HG03558 (cell line): ENCODE data around the gene MEST.
"Not testable (repeated sequence)": the region's sequence is repeated elsewhere in the genome, so short reads cannot be mapped to it uniquely, and the experiment has no call there.

Source experiments
- ATAC-seq: cut with Tn5 transposase; IDR thresholded peaks from one replicate; pipeline ENCODE4 v1.9.1; 2021; ENCODE audit warnings: moderate number of reproducible peaks; ENCODE audit not compliant: unreplicated experiment; ENCODE audit errors: extremely low read depth

The MEST gene

GRCh38 chr7:130515315-130516040 lies 23.6 kb downstream of the MEST start:
- ATAC-seq, result no peak

GRCh38 chr7:130521258-130521951 lies 29.5 kb downstream of the MEST start:
- no peak for ATAC-seq

DNA sequence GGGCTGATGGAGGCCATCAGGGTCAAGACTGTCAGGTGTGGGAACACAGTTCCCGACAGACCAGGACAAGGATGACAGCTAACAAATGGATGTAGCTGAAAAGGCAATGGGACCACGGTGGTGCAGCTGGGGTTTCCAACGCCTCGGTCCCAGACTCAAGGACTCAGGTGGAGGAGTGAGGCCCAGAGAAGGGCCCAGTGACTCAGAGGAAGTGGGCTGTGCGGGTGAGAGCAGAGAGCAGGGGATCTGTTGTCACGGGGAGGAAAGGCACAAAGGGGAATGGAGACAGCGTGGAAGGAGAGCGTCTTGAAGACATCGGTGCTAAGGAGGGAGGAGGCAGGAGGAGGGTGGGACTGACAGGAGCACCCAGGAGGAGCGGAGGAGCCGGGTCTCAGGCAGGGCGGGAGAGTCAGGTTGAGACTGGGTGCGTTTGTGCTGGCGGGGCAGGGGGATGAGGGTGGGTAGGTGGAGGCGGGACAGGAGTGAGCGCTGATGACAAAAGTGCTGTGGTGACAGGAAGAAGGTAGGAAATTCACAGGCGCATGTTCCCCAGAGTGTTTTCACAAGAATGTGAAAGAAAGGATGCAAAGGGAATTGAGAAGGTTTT lies 31.7 kb downstream of the MEST start:
- not testable (repeated sequence) for ATAC-seq

DNA sequence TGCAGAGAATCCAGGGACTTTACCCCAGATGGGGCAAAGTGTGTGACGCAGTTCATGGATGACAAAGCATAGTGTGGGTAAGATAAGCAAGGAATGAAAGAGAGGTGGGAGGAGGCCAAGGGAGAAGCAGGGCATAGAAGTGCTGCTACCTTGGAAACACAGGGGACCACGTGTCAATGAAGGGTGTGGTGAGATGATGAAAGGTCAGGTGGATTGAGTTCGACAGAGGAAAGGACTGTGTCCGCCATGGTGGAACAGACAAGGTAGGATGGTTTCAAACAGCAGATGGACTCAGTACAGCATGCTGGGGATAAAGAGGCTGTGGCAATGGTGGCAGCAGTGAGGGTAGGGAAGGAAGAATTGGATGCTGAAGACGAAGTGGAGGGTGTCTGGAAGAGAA lies 32.7 kb downstream of the MEST start:
- no peak for ATAC-seq

DNA sequence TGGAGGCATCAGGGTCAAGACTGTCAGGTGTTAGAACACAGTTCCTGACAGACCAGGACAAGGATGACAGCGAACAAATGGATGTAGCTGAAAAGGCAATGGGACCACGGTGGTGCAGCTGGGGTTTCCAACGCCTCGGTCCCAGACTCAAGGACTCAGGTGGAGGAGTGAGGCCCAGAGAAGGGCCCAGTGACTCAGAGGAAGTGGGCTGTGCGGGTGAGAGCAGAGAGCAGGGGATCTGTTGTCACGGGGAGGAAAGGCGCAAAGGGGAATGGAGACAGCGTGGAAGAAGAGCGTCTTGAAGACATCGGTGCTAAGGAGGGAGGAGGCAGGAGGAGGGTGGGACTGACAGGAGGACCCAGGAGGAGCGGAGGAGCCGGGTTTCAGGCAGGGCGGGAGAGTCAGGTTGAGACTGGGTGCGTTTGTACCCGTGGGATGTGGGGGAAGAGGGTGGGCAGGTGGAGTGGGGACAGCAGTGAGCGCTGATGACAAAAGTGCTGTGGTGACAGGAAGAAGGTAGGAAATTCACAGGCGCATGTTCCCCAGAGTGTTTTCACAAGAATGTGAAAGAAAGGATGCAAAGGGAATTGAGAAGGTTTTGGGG lies 36.0 kb downstream of the MEST start:
- not testable (repeated sequence) for ATAC-seq

DNA sequence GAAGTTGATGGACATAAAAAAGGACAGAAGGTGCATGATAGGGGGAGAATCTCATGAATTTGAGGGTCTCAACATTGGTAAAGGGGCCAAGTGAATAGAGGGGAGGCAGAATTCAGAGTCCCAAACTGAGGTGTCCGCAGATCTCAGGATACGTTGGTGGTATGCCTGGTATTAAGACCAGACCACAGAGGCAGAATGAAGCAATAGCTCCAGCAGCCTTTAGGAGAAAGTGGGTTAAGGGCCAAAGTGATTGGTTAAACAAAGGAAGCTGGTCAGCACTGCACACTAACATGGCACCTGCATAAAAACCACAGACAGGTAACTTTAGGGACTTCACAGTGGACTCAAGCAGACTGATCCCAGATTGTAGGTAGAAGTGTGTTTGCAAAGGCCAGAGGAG lies 37.5 kb downstream of the MEST start:
- ATAC-seq, result no peak

- not testable (repeated sequence) for ATAC-seq
Measured at GRCh38 chr7:130537894-130538293, 46.0 kb downstream of the MEST start.

- not testable (repeated sequence) for ATAC-seq
Measured at GRCh38 chr7:130541287-130541686, 49.4 kb downstream of the MEST start.

DNA sequence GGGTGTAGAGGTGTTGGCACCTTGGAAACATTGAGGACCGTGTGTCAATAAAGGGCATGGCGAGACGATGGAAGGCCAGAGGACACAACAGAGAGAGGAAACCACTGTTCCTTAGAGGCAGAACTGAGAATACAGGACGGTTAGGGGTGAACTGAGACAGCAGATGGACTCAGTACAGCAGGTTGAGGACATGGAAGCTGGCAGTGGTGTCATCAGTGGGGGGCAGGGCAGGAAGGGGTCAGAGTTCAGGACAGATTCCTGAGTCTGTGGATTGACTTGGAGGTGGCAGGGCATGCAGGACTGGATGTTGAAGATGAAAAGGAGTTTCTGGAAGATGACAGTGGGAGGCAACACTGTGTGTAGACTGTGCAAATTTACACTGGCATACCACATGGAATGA lies 50.4 kb downstream of the MEST start:
- ATAC-seq, result not testable (repeated sequence)

DNA sequence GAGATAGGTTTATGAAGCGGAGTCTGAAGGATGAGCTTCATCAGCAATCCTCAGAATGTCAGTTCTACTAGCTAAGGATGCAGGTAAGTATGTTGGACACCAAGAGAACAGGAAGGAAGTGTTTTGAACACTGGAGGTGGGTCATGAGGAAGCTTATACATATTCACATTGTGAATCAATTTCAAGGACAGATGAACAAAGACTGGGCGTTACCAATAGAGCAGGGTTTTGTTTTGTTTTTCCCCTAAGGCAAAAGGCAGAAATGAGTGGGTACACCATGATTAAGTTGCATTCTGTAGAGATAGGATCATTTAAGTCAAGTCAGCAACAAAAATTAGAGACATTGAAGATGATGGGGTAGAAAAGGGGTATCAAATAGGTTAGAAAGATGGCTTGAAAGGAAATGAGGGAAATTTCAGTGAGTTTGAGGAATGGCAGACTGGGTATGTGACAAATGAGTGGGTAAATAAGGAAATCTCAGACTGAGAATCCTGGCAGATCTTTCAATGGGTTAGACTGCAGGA lies 51.7 kb downstream of the MEST start:
- no peak for ATAC-seq

GRCh38 chr7:130544356-130544755 lies 52.5 kb downstream of the MEST start:
- ATAC-seq, result no peak

DNA sequence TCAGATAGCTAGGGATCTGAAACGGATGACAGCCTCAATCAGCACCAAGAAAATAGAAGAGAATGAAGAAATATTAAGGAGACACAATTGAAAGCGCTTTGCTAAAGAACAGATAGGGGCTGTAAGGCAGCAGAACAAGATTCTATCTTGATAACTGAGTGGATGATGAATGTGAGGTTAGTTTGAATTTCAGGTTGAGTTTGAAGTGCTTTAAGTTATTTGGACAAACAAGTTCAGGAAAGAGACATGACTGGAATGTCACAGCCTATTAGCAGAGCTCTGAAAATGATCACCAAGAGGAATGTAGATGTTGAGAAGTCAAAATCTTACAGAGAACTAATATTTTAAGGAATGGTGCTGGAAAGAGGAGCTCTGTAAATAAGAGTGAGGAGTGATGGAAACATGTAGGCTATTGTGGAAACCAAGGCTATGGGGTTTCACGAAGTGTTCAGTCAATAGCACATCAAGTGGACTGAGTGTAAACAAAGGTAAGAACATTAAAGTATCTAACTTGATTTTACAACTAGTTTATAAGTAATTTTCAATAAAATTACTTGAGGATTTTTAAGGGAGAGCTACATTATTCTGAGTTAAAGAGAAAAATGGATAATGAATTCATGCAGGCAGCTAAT lies 61.6 kb downstream of the MEST start:
- ATAC-seq, result no peak

DNA sequence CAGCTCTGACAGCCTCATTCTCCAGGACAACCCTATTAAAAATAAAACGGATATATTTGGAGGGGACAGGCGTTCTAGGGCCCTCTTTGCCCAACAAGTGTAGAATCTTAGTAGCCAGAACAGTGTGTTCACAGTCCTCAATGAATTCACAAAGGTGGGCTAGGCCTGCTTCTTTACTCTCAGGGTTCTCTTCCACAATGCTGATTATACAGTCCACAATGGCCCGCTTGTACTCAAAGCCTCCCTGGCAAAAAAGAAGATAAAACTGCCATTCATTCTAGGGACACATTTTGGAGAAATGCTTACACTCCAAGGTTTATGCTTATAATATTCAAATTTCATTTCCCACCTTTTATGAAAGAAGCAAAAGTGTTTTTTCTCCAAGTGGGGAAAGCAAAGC lies 62.6 kb downstream of the MEST start:
- no peak for ATAC-seq
